Breast epithelium (tissue), 3 donors: ENCODE results near the gene SLC22A23.

Experiments used
- CTCF ChIP-seq, 3 donors: fragments of 450-650 bp; IDR thresholded peaks; one replicate each; pipeline ENCODE4 v1.5.1; 2016 to 2017; ENCODE audit warnings: antibody characterized with exemption in 3 of 3, mild to moderate bottlenecking in 3 of 3, moderate library complexity in 3 of 3
- POLR2AphosphoS5 ChIP-seq, 3 donors: sonication (generic); formaldehyde crosslinking; IDR thresholded peaks; one replicate each; pipeline ENCODE4 v1.6.1; 2017; ENCODE audit warnings: antibody characterized with exemption in 3 of 3

- TF ChIP-seq CTCF (IDR thresholded peaks at IDR 0.05) = no peak
- TF ChIP-seq POLR2AphosphoS5 (IDR thresholded peaks at IDR 0.05) = no peak
Measured at GRCh38 chr6:3326981-3327380, 129.9 kb downstream of the SLC22A23 start.
